HG03064 (cell line): Measurements from ENCODE around the gene SC5D.

Source experiments
- ATAC-seq: cut with Tn5 transposase; IDR thresholded peaks from one replicate; pipeline ENCODE4 v1.9.1; 2021; ENCODE audit warnings: low read depth; ENCODE audit not compliant: unreplicated experiment

The SC5D gene

GRCh38 chr11:121291319-121291718 lies 1.3 kb upstream of the SC5D start:
- no peak for ATAC-seq

GRCh38 chr11:121291896-121292494 lies 576 bp upstream of the SC5D start:
- peak; percentile 34 for ATAC-seq

GRCh38 chr11:121293288-121293594 lies 670 bp downstream of the SC5D start:
- ATAC-seq = no peak

- no peak for ATAC-seq
These were observed 2.9 kb downstream of the SC5D start for GRCh38 chr11:121295246-121296029.

- no peak for ATAC-seq
These were observed 5.3 kb downstream of the SC5D start for GRCh38 chr11:121297872-121298271.

- no peak for ATAC-seq
These were observed 6.2 kb downstream of the SC5D start for GRCh38 chr11:121298774-121299173.

GRCh38 chr11:121299417-121299816 lies 6.8 kb downstream of the SC5D start:
- no peak for ATAC-seq

- no peak for ATAC-seq
These were observed 7.9 kb downstream of the SC5D start for GRCh38 chr11:121300313-121300971.

GRCh38 chr11:121300972-121301699 lies 8.6 kb downstream of the SC5D start:
- no peak for ATAC-seq

GRCh38 chr11:121304759-121305158 lies 12.2 kb downstream of the SC5D start:
- ATAC-seq = no peak

- ATAC-seq = no peak
These were observed 16.2 kb downstream of the SC5D start for GRCh38 chr11:121308816-121309215.

GRCh38 chr11:121309688-121310087 lies 17.1 kb downstream of the SC5D start:
- peak; percentile 82 for ATAC-seq

GRCh38 chr11:121310908-121311307 lies 18.3 kb downstream of the SC5D start:
- ATAC-seq = no peak

GRCh38 chr11:121311373-121311772 lies 18.8 kb downstream of the SC5D start:
- no peak for ATAC-seq

- no peak for ATAC-seq
These were observed 19.9 kb downstream of the SC5D start for GRCh38 chr11:121312483-121312882.

- ATAC-seq = no peak
These were observed 26.6 kb downstream of the SC5D start for GRCh38 chr11:121318848-121319834.

GRCh38 chr11:121321614-121322243 lies 29.2 kb downstream of the SC5D start:
- peak; percentile 82 for ATAC-seq

- no peak for ATAC-seq
These were observed 30.6 kb downstream of the SC5D start for GRCh38 chr11:121323046-121323607.

GRCh38 chr11:121326230-121326629 lies 33.7 kb downstream of the SC5D start:
- no peak for ATAC-seq
